ENCODE results near the gene DCTD. TPM values are rescaled to one million over a fixed set of nuclear protein-coding genes. Genes with fewer than 3 reads are reported as not detected.
A peak's percentile ranks its signal among the peaks of the same experiment; 100 is the strongest.

DCTD gene
- total and polyA plus RNA-seq, 2 of the 13 experiments (the other 11 are each of a cell fraction or from before 2014, with no cell fraction given) = 85.1 to 95.3 TPM

- no peak overlapping the region for H2AFZ ChIP-seq (ENCODE audit: low read length)
- no peak for FAIRE-seq
- peaks cover 23% of the 10 kb centered on the region for H3K9me3 ChIP-seq (ENCODE audit: low read length)
- no peak overlapping the region for H3K4me3 ChIP-seq (replicated peaks in 1 of 3; ENCODE audit: insufficient read depth in 1 of 3, low read depth in 2 of 3, low read length in 3 of 3)
- WGBS (ENCODE audit: low lambda C conversion rate) = 99% methylated on average over 8 of the region's 8 CpGs
- in situ Hi-C loops (cut with HindIII; ENCODE audit: extremely low pct_ligation_motif_present, low pct_unique_long_range_greater_than_20kb) = no loop called here
- POLR2A ChIA-PET = no interaction called here
- H3K79me2 ChIP-seq (ENCODE audit: insufficient read depth, low read length) = peaks cover 4% of the 10 kb centered on the region
- no peaks in the 10 kb centered on the region for H3K27me3 ChIP-seq (ENCODE audit: control insufficient read depth in 1 of 2, insufficient read depth in 2 of 2, low read length in 2 of 2)
- no peak for ATAC-seq
- DNase-seq (ENCODE audit: low spot score) = no peak
- H3K36me3 ChIP-seq (replicated peaks in 1 of 2; ENCODE audit: control insufficient read depth in 1 of 2, insufficient read depth in 2 of 2, low read length in 2 of 2) = peaks cover 5 to 36% of the 10 kb centered on the region in 2 experiments
- H3K27ac ChIP-seq (ENCODE audit: extremely low read length, insufficient read depth, low read length) = no peak overlapping the region
- peaks cover 41% of the 10 kb centered on the region for H3K4me1 ChIP-seq (ENCODE audit: insufficient read depth, low read length)
- H3K9ac ChIP-seq (ENCODE audit: insufficient read depth, low read depth, low read length) = no peak overlapping the region
- TF ChIP-seq ZNF431 (CRISPR knock-in tag; IDR thresholded peaks at IDR 0.05; ENCODE audit: borderline replicate concordance, low read depth) = 0 out of 2 replicates have a peak, but pooled peaks have one; percentile 44
- no peak for TF ChIP-seq ZMYM4 (CRISPR knock-in tag; IDR thresholded peaks at IDR 0.05)
- peak; percentile 98 for TF ChIP-seq ZFP1 (CRISPR knock-in tag; IDR thresholded peaks at IDR 0.05)
- intact Hi-C loops (cut with micrococcal nuclease; ENCODE audit: unreplicated experiment) = no loop called here
- no peak overlapping the region for H3K4me2 ChIP-seq (ENCODE audit: low read depth, low read length)
- CTCF ChIA-PET (ENCODE audit: low intra/inter-chr PET ratio, low total read pairs) = no interaction called here
- H4K20me1 ChIP-seq (ENCODE audit: insufficient read depth, low read length) = no peaks in the 10 kb centered on the region
- BruUV-seq (replicated peaks) = no TSS peak
Measured at GRCh38 chr4:182883351-182883750, 33.8 kb downstream of the DCTD start.

GRCh38 chr4:182881914-182882313 lies 35.3 kb downstream of the DCTD start:
- intact Hi-C loops (cut with micrococcal nuclease; ENCODE audit: unreplicated experiment) (loop anchor here (1.0 kb wide), 1 partner anchor 16 kb away; no protein-coding TSS in a partner anchor), in situ Hi-C loops (cut with HindIII; ENCODE audit: extremely low pct_ligation_motif_present, low pct_unique_long_range_greater_than_20kb) (no loop called here)
- Histone ChIP-seq H3K9me3 (ENCODE audit: low read length) (peaks cover 23% of the 10 kb centered on the region), H3K79me2 (ENCODE audit: insufficient read depth, low read length) (peaks cover 4% of the 10 kb centered on the region), H2AFZ (ENCODE audit: low read length) (no peak overlapping the region), H3K4me3 (replicated peaks in 1 of 3; ENCODE audit: insufficient read depth in 1 of 3, low read depth in 2 of 3, low read length in 3 of 3) (no peak overlapping the region), H3K36me3 (replicated peaks in 1 of 2; ENCODE audit: control insufficient read depth in 1 of 2, insufficient read depth in 2 of 2, low read length in 2 of 2) (peaks cover 3 to 32% of the 10 kb centered on the region in 2 experiments), H3K27me3 (ENCODE audit: control insufficient read depth in 1 of 2, insufficient read depth in 2 of 2, low read length in 2 of 2) (no peaks in the 10 kb centered on the region), H3K4me2 (ENCODE audit: low read depth, low read length) (no peak overlapping the region), H3K9ac (ENCODE audit: insufficient read depth, low read depth, low read length) (peak overlapping the region; percentile 5; the same call in 1 of the 2 replicates), H4K20me1 (ENCODE audit: insufficient read depth, low read length) (no peaks in the 10 kb centered on the region), H3K4me1 (ENCODE audit: insufficient read depth, low read length) (peaks cover 54% of the 10 kb centered on the region), H3K27ac (ENCODE audit: extremely low read length, insufficient read depth, low read length) (peak overlapping the region; percentile 84)
- CTCF ChIA-PET (ENCODE audit: low intra/inter-chr PET ratio, low total read pairs) = no interaction called here
- WGBS (ENCODE audit: low lambda C conversion rate) = 93% methylated on average over 4 of the region's 16 CpGs
- ATAC-seq (no peak), DNase-seq (ENCODE audit: low spot score) (no peak), FAIRE-seq (no peak)
- no TSS peak for BruUV-seq (replicated peaks)
- TF ChIP-seq MXD3 (CRISPR knock-in tag; IDR thresholded peaks at IDR 0.05) (no peak), TCF12 (IDR thresholded peaks at IDR 0.05) (no peak), TCF12 (CRISPR knock-in tag; IDR thresholded peaks at IDR 0.05) (no peak), ZNF414 (CRISPR knock-in tag; IDR thresholded peaks at IDR 0.05) (no peak), ZNF703 (CRISPR knock-in tag; IDR thresholded peaks at IDR 0.05; ENCODE audit: borderline replicate concordance) (no peak), CTCF (CRISPR knock-in tag; IDR thresholded peaks at IDR 0.05) (no peak), ZBTB38 (CRISPR knock-in tag; IDR thresholded peaks at IDR 0.05) (peak; percentile 88), THAP9 (CRISPR knock-in tag; IDR thresholded peaks at IDR 0.05; ENCODE audit: borderline replicate concordance) (no peak)
- POLR2A ChIA-PET = interaction anchor here (1.0 to 7.3 kb wide), 3 partner anchors 13 to 27 kb away, joined by 3 to 69 read pairs (median 4); no protein-coding TSS in a partner anchor

Data from HepG2 (cell line).